HepG2 (cell line): ENCODE data around the gene RHBDL3. TPM values are rescaled to one million over a fixed set of nuclear protein-coding genes. Genes with fewer than 3 reads are reported as not detected.

Experiments used
- BHLHE40 ChIP-seq: IDR thresholded peaks from 2 replicates; pipeline ENCODE4 v1.6.1; 2011; ENCODE audit warnings: low read length, improper control_type of control experiment
- FOXK2 ChIP-seq: fragments of 450-650 bp; IDR thresholded peaks from 2 replicates; pipeline ENCODE4 v1.6.1; 2016
- HOMEZ ChIP-seq: IDR thresholded peaks from 2 replicates; pipeline ENCODE4 v1.6.1; 2016; ENCODE audit warnings: low read depth
- IRF9 ChIP-seq: sonication (generic); formaldehyde crosslinking; IDR thresholded peaks from 2 replicates; pipeline ENCODE4 v1.8.0; 2022; ENCODE audit warnings: missing genetic modification reagents, mild to moderate bottlenecking, borderline replicate concordance
- MAX ChIP-seq: IDR thresholded peaks from 2 replicates; pipeline ENCODE4 v1.6.1; 2012; ENCODE audit warnings: inconsistent platforms
- MEIS2 ChIP-seq: sonication (generic); formaldehyde crosslinking; IDR thresholded peaks from 2 replicates; pipeline ENCODE4 v1.9.0; 2021; ENCODE audit warnings: mild to moderate bottlenecking, missing genetic modification reagents
- NFE2L2 ChIP-seq: fragments of 150-350 bp; IDR thresholded peaks from 2 replicates; pipeline ENCODE4 v1.6.1; 2014; ENCODE audit warnings: low read length
- NFYC ChIP-seq: IDR thresholded peaks from 2 replicates; pipeline ENCODE4 v1.6.1; 2016; ENCODE audit warnings: missing genetic modification reagents, missing compliant biosample characterization
- POLR2G ChIP-seq: fragments of 200-400 bp; formaldehyde crosslinking; IDR thresholded peaks from 2 replicates; pipeline ENCODE4 v1.6.1; 2018; ENCODE audit warnings: mild to moderate bottlenecking, low read depth, low read length, moderate library complexity
- RFX3 ChIP-seq: IDR thresholded peaks from 2 replicates; pipeline ENCODE4 v1.6.1; 2016; ENCODE audit warnings: missing biosample characterization, missing genetic modification reagents
- SMAD1 ChIP-seq: sonication (generic); formaldehyde crosslinking; IDR thresholded peaks from 2 replicates; pipeline ENCODE4 v1.4.0; 2020; ENCODE audit warnings: missing genetic modification reagents, low read depth, mild to moderate bottlenecking, borderline replicate concordance
- ZFP41 ChIP-seq: sonication (generic); formaldehyde crosslinking; IDR thresholded peaks from 2 replicates; pipeline ENCODE4 v1.4.0; 2020; ENCODE audit warnings: mild to moderate bottlenecking, missing genetic modification reagents, borderline replicate concordance
- ZNF121 ChIP-seq: sonication (generic); formaldehyde crosslinking; IDR thresholded peaks from 2 replicates; pipeline ENCODE4 v1.5.0; 2020; ENCODE audit warnings: mild to moderate bottlenecking, missing genetic modification reagents
- ZNF138 ChIP-seq: sonication (generic); formaldehyde crosslinking; IDR thresholded peaks from 2 replicates; pipeline ENCODE4 v1.5.0; 2020; ENCODE audit warnings: mild to moderate bottlenecking, low read depth, missing genetic modification reagents
- ZNF230 ChIP-seq: sonication (generic); formaldehyde crosslinking; IDR thresholded peaks from 2 replicates; pipeline ENCODE4 v1.4.0; 2020; ENCODE audit warnings: mild to moderate bottlenecking, missing genetic modification reagents
- ZNF235 ChIP-seq: sonication (generic); formaldehyde crosslinking; IDR thresholded peaks from 2 replicates; pipeline ENCODE4 v1.8.1; 2023; ENCODE audit warnings: mild to moderate bottlenecking, missing genetic modification reagents, borderline replicate concordance
- ZNF282 ChIP-seq: fragments of 450-650 bp; IDR thresholded peaks from 2 replicates; pipeline ENCODE4 v1.6.1; 2018; ENCODE audit not compliant: partially characterized antibody
- ZNF33A ChIP-seq: sonication (generic); formaldehyde crosslinking; IDR thresholded peaks from 2 replicates; pipeline ENCODE4 v1.5.1; 2020; ENCODE audit warnings: missing genetic modification reagents, mild to moderate bottlenecking, moderate library complexity, borderline replicate concordance
- ZNF670 ChIP-seq: sonication (generic); formaldehyde crosslinking; IDR thresholded peaks from 2 replicates; pipeline ENCODE4 v1.8.0; 2022; ENCODE audit warnings: mild to moderate bottlenecking, missing genetic modification reagents, borderline replicate concordance
- ZNF777 ChIP-seq: sonication (generic); formaldehyde crosslinking; IDR thresholded peaks from 2 replicates; pipeline ENCODE4 v1.4.0; 2020; ENCODE audit warnings: missing genetic modification reagents
- polyA plus RNA-seq, 8 experiments: library from polyadenylated mRNA; depleted of rRNA in 3 of 8; stranded (reverse) in 7 of 8; unstranded in 1 of 8; fragments of >200 nt; fragmentation: Illumina TruSeq in 4 of 8; extraction: Trizol in 4 of 8; gene quantifications; 2 replicates each; pipeline versions ENCODE4 v1.2.1 to v1.2.3, GENCODE V29; 2011 to 2016; ENCODE audit warnings: low read depth in 4 of 8, missing spikeins in 1 of 8, mixed read lengths in 1 of 8; ENCODE audit not compliant: insufficient read depth in 1 of 8
- total RNA-seq, 5 experiments: library from RNA; depleted of rRNA; stranded (reverse); fragments of >200 nt; fragmentation: Illumina TruSeq; extraction: Trizol; gene quantifications; 2 replicates each; pipeline ENCODE4 v1.2.3, GENCODE V29; 2016; ENCODE audit warnings: low read depth in 1 of 5
- TF ChIP-seq, protein P1 (sequence below): sonication (generic); formaldehyde crosslinking; IDR thresholded peaks from 2 replicates; pipeline ENCODE4 v1.5.0; 2020; ENCODE audit warnings: mild to moderate bottlenecking, missing genetic modification reagents

Gene RHBDL3
- total and polyA plus RNA-seq, 2 of the 13 experiments (the other 11 are each of a cell fraction or from before 2014, with no cell fraction given): 0.09 TPM; not detected in 1

GRCh38 chr17:32302860-32303649 is 37.4 kb downstream of the RHBDL3 start (continued):
- TF ChIP-seq HOMEZ (CRISPR knock-in tag) (0 out of 2 replicates have a peak, but pooled peaks have one; percentile 25), NFE2L2 (no peak), ZNF282 (no peak), ZNF235 (CRISPR knock-in tag) (no peak), ZNF777 (CRISPR knock-in tag) (no peak), MAX (peak; percentile 44), ZNF33A (CRISPR knock-in tag) (no peak), FOXK2 (no peak), MEIS2 (CRISPR knock-in tag) (no peak), SMAD1 (CRISPR knock-in tag) (0 out of 2 replicates have a peak, but pooled peaks have one; percentile 20), ZNF670 (no peak), RFX3 (CRISPR knock-in tag) (no peak), ZNF121 (no peak), IRF9 (peak; percentile 32; the same call in 1 of the 2 replicates), NFYC (CRISPR knock-in tag) (peak; percentile 21; the same call in 1 of the 2 replicates), ZNF138 (CRISPR knock-in tag) (no peak), POLR2G (no peak), BHLHE40 (no peak), ZFP41 (CRISPR knock-in tag) (no peak), ZNF230 (CRISPR knock-in tag) (no peak)
- TF ChIP-seq, protein P1, sequence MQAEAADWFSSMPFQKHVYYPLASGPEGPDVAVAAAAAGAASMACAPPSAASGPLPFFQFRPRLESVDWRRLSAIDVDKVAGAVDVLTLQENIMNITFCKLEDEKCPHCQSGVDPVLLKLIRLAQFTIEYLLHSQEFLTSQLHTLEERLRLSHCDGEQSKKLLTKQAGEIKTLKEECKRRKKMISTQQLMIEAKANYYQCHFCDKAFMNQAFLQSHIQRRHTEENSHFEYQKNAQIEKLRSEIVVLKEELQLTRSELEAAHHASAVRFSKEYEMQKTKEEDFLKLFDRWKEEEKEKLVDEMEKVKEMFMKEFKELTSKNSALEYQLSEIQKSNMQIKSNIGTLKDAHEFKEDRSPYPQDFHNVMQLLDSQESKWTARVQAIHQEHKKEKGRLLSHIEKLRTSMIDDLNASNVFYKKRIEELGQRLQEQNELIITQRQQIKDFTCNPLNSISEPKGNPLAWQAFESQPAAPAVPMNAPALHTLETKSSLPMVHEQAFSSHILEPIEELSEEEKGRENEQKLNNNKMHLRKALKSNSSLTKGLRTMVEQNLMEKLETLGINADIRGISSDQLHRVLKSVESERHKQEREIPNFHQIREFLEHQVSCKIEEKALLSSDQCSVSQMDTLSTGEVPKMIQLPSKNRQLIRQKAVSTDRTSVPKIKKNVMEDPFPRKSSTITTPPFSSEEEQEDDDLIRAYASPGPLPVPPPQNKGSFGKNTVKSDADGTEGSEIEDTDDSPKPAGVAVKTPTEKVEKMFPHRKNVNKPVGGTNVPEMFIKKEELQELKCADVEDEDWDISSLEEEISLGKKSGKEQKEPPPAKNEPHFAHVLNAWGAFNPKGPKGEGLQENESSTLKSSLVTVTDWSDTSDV: no peak
